Liver (tissue), 9 donors: Measurements from ENCODE around the gene OPRL1. TPM values are rescaled to one million over a fixed set of nuclear protein-coding genes. Genes with fewer than 3 reads are reported as not detected.

ENCODE experiments used
- DNase-seq: peaks from one replicate; pipeline ENCODE4 v3.0.0-alpha.2; 2017; ENCODE audit warnings: low spot score
- H3K27ac ChIP-seq, 2 donors: one replicate each; pipeline ENCODE4 v1.7.0; 2013; ENCODE audit warnings: inconsistent platforms in 2 of 2, low read length in 2 of 2, control low read depth in 1 of 2, low read depth in 1 of 2, mild to moderate bottlenecking in 1 of 2
- H3K27me3 ChIP-seq, 4 donors: one replicate each; pipeline versions ENCODE4 v1.6.1 to v1.7.0; 2013; ENCODE audit warnings: low read length in 3 of 4, inconsistent platforms in 1 of 4, mild to moderate bottlenecking in 1 of 4, moderate library complexity in 1 of 4; ENCODE audit not compliant: control insufficient read depth in 4 of 4, insufficient read depth in 4 of 4
- H3K36me3 ChIP-seq, 4 donors: one replicate each; pipeline versions ENCODE4 v1.6.1 to v1.7.0; 2013; ENCODE audit warnings: low read length in 3 of 4, mild to moderate bottlenecking in 3 of 4, low read depth in 1 of 4, moderate library complexity in 1 of 4; ENCODE audit not compliant: control insufficient read depth in 4 of 4, insufficient read depth in 3 of 4
- H3K4me1 ChIP-seq, 4 donors: one replicate each; pipeline versions ENCODE4 v1.6.1 to v1.7.0; 2013; ENCODE audit warnings: low read length in 3 of 4, mild to moderate bottlenecking in 3 of 4, moderate library complexity in 1 of 4; ENCODE audit not compliant: control insufficient read depth in 4 of 4, insufficient read depth in 4 of 4
- H3K4me3 ChIP-seq, 3 donors: one replicate each; pipeline versions ENCODE4 v1.6.1 to v1.7.0; 2013; ENCODE audit warnings: low read length in 3 of 3, control low read depth in 1 of 3, low read depth in 1 of 3, mild to moderate bottlenecking in 1 of 3
- H3K9ac ChIP-seq, 2 donors: one replicate each; pipeline ENCODE4 v1.7.0; 2013; ENCODE audit warnings: low read length in 2 of 2, mild to moderate bottlenecking in 2 of 2, moderate library complexity in 2 of 2, control low read depth in 1 of 2, low read depth in 1 of 2
- H3K9me3 ChIP-seq, 4 donors: one replicate each; pipeline versions ENCODE4 v1.6.1 to v1.7.0; 2013; ENCODE audit warnings: low read length in 3 of 4; ENCODE audit not compliant: control insufficient read depth in 4 of 4
- EGR1 ChIP-seq, 2 donors: IDR thresholded peaks; 2 replicates each; pipeline ENCODE4 v1.6.1; 2016 to 2018; ENCODE audit warnings: antibody characterized with exemption in 2 of 2, low read depth in 2 of 2
- FOXA1 ChIP-seq: IDR thresholded peaks from 2 replicates; pipeline ENCODE4 v1.6.1; 2016; ENCODE audit warnings: antibody characterized with exemption
- GABPA ChIP-seq, 2 donors: IDR thresholded peaks in 1 of 2; conservative IDR thresholded peaks in 1 of 2; 2 replicates each; pipeline ENCODE4 v1.6.1; 2016; ENCODE audit warnings: antibody characterized with exemption in 2 of 2, mild to moderate bottlenecking in 1 of 2, moderate library complexity in 1 of 2
- HNF4A ChIP-seq, 2 donors: conservative IDR thresholded peaks; 2 replicates each; pipeline ENCODE4 v1.6.1; 2016; ENCODE audit warnings: antibody characterized with exemption in 2 of 2, mild to moderate bottlenecking in 2 of 2
- HNF4G ChIP-seq: IDR thresholded peaks from 2 replicates; pipeline ENCODE4 v1.6.1; 2016; ENCODE audit warnings: antibody characterized with exemption
- NR2F2 ChIP-seq: IDR thresholded peaks from 2 replicates; pipeline ENCODE4 v1.6.1; 2016; ENCODE audit warnings: antibody characterized with exemption
- RAD21 ChIP-seq, 2 donors: IDR thresholded peaks; 2 replicates each; pipeline ENCODE4 v1.6.1; 2016; ENCODE audit warnings: antibody characterized with exemption in 2 of 2, mild to moderate bottlenecking in 2 of 2
- RXRA ChIP-seq, 2 donors: IDR thresholded peaks; 2 replicates each; pipeline ENCODE4 v1.6.1; 2017 to 2018; ENCODE audit warnings: antibody characterized with exemption in 2 of 2, mild to moderate bottlenecking in 1 of 2
- SP1 ChIP-seq: IDR thresholded peaks from 2 replicates; pipeline ENCODE4 v1.6.1; 2018; ENCODE audit warnings: antibody characterized with exemption, mild to moderate bottlenecking
- TAF1 ChIP-seq: conservative IDR thresholded peaks from 2 replicates; pipeline ENCODE4 v1.6.1; 2016; ENCODE audit warnings: antibody characterized with exemption, mild to moderate bottlenecking
- YY1 ChIP-seq: IDR thresholded peaks from 2 replicates; pipeline ENCODE4 v1.6.1; 2016; ENCODE audit warnings: antibody characterized with exemption, mild to moderate bottlenecking
- WGBS: extraction: QIAGEN DNeasy Blood & Tissue Kit; methylation state at CpG from one replicate; pipeline ENCODE4 v1.1.7; 2013; 5-methylcytosine and 5-hydroxymethylcytosine counted together
- polyA plus RNA-seq, 2 donors: library from polyadenylated mRNA; stranded (reverse) in 1 of 2; unstranded in 1 of 2; fragments of 200-250 nt in 1 of 2; fragments of >200 nt in 1 of 2; fragmentation: Nextera tagmentation in 1 of 2; extraction: Ambion mirVana in 1 of 2; gene quantifications; one replicate each; pipeline versions ENCODE4 v1.2.1 to v1.2.3, GENCODE V29; 2013 to 2015
- total RNA-seq, 2 donors: library from RNA; depleted of rRNA; stranded (reverse); fragments of >200 nt; gene quantifications; one replicate each; pipeline ENCODE4 v1.2.3, GENCODE V29; 2014
- TF ChIP-seq, protein P1 (sequence below): IDR thresholded peaks from 2 replicates; pipeline ENCODE4 v1.6.1; 2016; ENCODE audit warnings: antibody characterized with exemption, mild to moderate bottlenecking
- TF ChIP-seq, protein P2 (sequence below): IDR thresholded peaks from 2 replicates; pipeline ENCODE4 v1.6.1; 2016; ENCODE audit warnings: antibody characterized with exemption
- TF ChIP-seq, protein P3 (sequence below): IDR thresholded peaks from 2 replicates; pipeline ENCODE4 v1.6.1; 2016; ENCODE audit warnings: antibody characterized with exemption
- TF ChIP-seq, protein P4 (sequence below): fragments of 150-350 bp; IDR thresholded peaks from 2 replicates; pipeline ENCODE4 v1.5.1; 2017; ENCODE audit warnings: improper control_type of control experiment, low read depth, low read length; ENCODE audit not compliant: missing input control
- donor health status: healthy.
- donor health status: healthy.
- donor health status: healthy.
- donor health status: healthy.
- donor health status: healthy.

Gene OPRL1
- total and polyA plus RNA-seq, 4 donors, result 0.04 to 0.79 (median 0.35) TPM

DNA sequence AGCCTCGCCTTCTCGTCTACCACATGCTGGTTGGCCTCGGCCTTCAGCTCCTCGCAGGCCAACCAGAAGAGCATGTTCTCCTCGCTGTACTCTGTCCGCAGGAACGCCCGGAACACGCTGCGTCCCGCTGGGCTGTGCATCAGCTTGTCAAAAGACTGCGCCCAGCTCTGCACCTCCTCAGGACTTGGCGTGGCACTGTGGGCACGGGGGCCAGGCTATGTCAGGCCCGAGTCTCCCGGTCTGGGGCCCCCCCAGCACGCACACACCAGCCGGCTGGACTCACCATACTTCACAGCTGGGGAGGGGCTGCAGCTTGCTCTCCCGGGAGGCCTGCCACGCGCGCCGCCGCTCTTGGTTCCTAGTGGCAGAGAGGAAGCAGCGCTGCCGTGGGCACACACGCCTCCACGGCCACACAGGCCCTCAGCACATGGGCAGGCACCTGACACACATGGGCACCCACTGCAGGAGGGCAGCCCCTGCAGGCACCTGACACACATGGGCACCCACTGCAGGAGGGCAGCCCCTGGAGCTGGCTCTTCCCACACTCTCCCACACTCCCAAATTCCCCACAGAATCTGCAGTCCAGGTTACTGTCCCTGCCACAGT, 5.6 kb upstream of the OPRL1 start:
- DNase-seq, result no peak
- peaks cover 0 to 10% (median 0%) of the 10 kb centered on the region in 4 donors for H3K36me3 ChIP-seq
- TF ChIP-seq, protein P1, sequence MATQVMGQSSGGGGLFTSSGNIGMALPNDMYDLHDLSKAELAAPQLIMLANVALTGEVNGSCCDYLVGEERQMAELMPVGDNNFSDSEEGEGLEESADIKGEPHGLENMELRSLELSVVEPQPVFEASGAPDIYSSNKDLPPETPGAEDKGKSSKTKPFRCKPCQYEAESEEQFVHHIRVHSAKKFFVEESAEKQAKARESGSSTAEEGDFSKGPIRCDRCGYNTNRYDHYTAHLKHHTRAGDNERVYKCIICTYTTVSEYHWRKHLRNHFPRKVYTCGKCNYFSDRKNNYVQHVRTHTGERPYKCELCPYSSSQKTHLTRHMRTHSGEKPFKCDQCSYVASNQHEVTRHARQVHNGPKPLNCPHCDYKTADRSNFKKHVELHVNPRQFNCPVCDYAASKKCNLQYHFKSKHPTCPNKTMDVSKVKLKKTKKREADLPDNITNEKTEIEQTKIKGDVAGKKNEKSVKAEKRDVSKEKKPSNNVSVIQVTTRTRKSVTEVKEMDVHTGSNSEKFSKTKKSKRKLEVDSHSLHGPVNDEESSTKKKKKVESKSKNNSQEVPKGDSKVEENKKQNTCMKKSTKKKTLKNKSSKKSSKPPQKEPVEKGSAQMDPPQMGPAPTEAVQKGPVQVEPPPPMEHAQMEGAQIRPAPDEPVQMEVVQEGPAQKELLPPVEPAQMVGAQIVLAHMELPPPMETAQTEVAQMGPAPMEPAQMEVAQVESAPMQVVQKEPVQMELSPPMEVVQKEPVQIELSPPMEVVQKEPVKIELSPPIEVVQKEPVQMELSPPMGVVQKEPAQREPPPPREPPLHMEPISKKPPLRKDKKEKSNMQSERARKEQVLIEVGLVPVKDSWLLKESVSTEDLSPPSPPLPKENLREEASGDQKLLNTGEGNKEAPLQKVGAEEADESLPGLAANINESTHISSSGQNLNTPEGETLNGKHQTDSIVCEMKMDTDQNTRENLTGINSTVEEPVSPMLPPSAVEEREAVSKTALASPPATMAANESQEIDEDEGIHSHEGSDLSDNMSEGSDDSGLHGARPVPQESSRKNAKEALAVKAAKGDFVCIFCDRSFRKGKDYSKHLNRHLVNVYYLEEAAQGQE, result no peak
- TF ChIP-seq RAD21 (IDR thresholded peaks at IDR 0.05) (no peak), SP1 (no peak), EGR1 (IDR thresholded peaks at IDR 0.05; ENCODE audit: low read depth in 2 of 2) (no peak), TAF1 (no peak), GABPA (IDR thresholded peaks at IDR 0.05 in 1 of 2, conservative IDR thresholded peaks at IDR 0.05 in 1 of 2) (no peak), NR2F2 (no peak), YY1 (no peak), HNF4A (conservative IDR thresholded peaks at IDR 0.05) (no peak), HNF4G (no peak), RXRA (IDR thresholded peaks at IDR 0.05) (no peak), FOXA1 (no peak)
- TF ChIP-seq, protein P2, sequence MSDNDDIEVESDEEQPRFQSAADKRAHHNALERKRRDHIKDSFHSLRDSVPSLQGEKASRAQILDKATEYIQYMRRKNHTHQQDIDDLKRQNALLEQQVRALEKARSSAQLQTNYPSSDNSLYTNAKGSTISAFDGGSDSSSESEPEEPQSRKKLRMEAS, result no peak
- TF ChIP-seq, protein P3, sequence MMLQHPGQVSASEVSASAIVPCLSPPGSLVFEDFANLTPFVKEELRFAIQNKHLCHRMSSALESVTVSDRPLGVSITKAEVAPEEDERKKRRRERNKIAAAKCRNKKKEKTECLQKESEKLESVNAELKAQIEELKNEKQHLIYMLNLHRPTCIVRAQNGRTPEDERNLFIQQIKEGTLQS, result no peak
- 95% methylated on average over 28 of the region's 28 CpGs for WGBS
- H3K9ac ChIP-seq, result no peak overlapping the region
- no peak overlapping the region for H3K27ac ChIP-seq
- H3K9me3 ChIP-seq, result no peaks in the 10 kb centered on the region
- H3K4me3 ChIP-seq, result no peak overlapping the region
- H3K4me1 ChIP-seq, result peaks cover 3 to 17% (median 10%) of the 10 kb centered on the region in 4 donors
- H3K27me3 ChIP-seq, result no peaks in the 10 kb centered on the region

DNA sequence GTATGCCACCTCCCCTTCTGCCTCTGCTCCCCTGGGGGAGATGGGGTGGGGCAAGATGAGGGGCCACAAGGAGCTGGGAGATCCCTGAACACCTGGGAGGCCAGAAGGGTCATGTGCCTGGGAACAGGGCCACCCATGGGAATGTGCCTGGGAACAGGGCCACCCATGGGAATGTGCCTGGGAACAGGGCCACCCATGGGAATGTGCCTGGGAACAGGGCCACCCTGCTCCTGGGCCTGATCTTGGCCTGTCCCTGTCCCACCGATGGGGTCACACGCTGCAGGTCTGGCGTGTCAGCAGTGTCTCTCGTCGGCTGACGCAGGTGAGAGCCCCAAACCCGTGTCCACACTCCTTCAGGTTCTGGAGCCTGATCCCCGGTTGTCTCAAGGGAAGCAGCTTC, 4.9 kb upstream of the OPRL1 start:
- H3K27ac ChIP-seq, result no peak overlapping the region
- DNase-seq, result no peak
- peaks cover 0 to 10% (median 0%) of the 10 kb centered on the region in 4 donors for H3K36me3 ChIP-seq
- no peaks in the 10 kb centered on the region for H3K9me3 ChIP-seq
- H3K27me3 ChIP-seq, result no peaks in the 10 kb centered on the region
- TF ChIP-seq HNF4G (no peak), YY1 (no peak), FOXA1 (no peak)
- TF ChIP-seq, protein P4, sequence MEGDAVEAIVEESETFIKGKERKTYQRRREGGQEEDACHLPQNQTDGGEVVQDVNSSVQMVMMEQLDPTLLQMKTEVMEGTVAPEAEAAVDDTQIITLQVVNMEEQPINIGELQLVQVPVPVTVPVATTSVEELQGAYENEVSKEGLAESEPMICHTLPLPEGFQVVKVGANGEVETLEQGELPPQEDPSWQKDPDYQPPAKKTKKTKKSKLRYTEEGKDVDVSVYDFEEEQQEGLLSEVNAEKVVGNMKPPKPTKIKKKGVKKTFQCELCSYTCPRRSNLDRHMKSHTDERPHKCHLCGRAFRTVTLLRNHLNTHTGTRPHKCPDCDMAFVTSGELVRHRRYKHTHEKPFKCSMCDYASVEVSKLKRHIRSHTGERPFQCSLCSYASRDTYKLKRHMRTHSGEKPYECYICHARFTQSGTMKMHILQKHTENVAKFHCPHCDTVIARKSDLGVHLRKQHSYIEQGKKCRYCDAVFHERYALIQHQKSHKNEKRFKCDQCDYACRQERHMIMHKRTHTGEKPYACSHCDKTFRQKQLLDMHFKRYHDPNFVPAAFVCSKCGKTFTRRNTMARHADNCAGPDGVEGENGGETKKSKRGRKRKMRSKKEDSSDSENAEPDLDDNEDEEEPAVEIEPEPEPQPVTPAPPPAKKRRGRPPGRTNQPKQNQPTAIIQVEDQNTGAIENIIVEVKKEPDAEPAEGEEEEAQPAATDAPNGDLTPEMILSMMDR, result no peak
- TF ChIP-seq, protein P1, result no peak
- no peak overlapping the region for H3K9ac ChIP-seq
- 94% methylated on average over 8 of the region's 8 CpGs for WGBS
- H3K4me3 ChIP-seq, result no peak overlapping the region
- H3K4me1 ChIP-seq, result peaks cover 5 to 19% (median 9%) of the 10 kb centered on the region in 4 donors
